K562 (cell line): ENCODE measurements around the gene MTMR12. TPM values are rescaled to one million over a fixed set of nuclear protein-coding genes. Genes with fewer than 3 reads are reported as not detected.

Source experiments
- CAMTA2 ChIP-seq: fragments of 250-450 bp; sonication (Bioruptor Pico); conservative IDR thresholded peaks from 2 replicates; pipeline ENCODE4 v1.5.1; 2022
- CTBP1 ChIP-seq: fragments of 450-650 bp; IDR thresholded peaks from 2 replicates; pipeline ENCODE4 v1.6.1; 2016; ENCODE audit warnings: borderline replicate concordance
- DACH1 ChIP-seq: fragments of 450-650 bp; IDR thresholded peaks from 2 replicates; pipeline ENCODE4 v1.6.1; 2018; ENCODE audit not compliant: partially characterized antibody
- ELF2 ChIP-seq: fragments of 250-450 bp; sonication (Bioruptor Pico); IDR thresholded peaks from 2 replicates; pipeline ENCODE4 v1.5.0; 2021; ENCODE audit warnings: mild to moderate bottlenecking
- HNRNPL ChIP-seq: fragments of 200-400 bp; formaldehyde crosslinking; IDR thresholded peaks from 2 replicates; pipeline ENCODE4 v1.6.1; 2017; ENCODE audit warnings: low read depth, mild to moderate bottlenecking, low read length
- ILK ChIP-seq: fragments of 450-650 bp; IDR thresholded peaks from 2 replicates; pipeline ENCODE4 v1.6.1; 2016; ENCODE audit warnings: missing genetic modification characterization, low read depth, mild to moderate bottlenecking, missing compliant biosample characterization, moderate library complexity, borderline replicate concordance
- MYC ChIP-seq, 2 experiments: fragments of 250-450 bp in 1 of 2; sonication (Bioruptor Pico) in 1 of 2; IDR thresholded peaks; 2 replicates each; pipeline versions ENCODE4 v1.5.1 to v1.6.1; 2012 to 2021; ENCODE audit warnings: low read depth in 2 of 2, borderline replicate concordance in 1 of 2, improper control_type of control experiment in 1 of 2, low read length in 1 of 2, mild to moderate bottlenecking in 1 of 2, moderate library complexity in 1 of 2
- PHF21A ChIP-seq: fragments of 450-650 bp; IDR thresholded peaks from 2 replicates; pipeline ENCODE4 v1.6.1; 2017; ENCODE audit warnings: low read depth, borderline replicate concordance
- RBFOX2 ChIP-seq: fragments of 200-400 bp; formaldehyde crosslinking; IDR thresholded peaks from 2 replicates; pipeline ENCODE4 v1.6.1; 2017; ENCODE audit warnings: low read depth, mild to moderate bottlenecking, low read length, moderate library complexity
- SIN3B ChIP-seq: fragments of 450-650 bp; IDR thresholded peaks from 2 replicates; pipeline ENCODE4 v1.6.1; 2017; ENCODE audit warnings: low read depth, mild to moderate bottlenecking, moderate library complexity
- TEAD4 ChIP-seq, 2 experiments: sonication (generic) in 1 of 2; formaldehyde crosslinking in 1 of 2; IDR thresholded peaks; 2 replicates each; pipeline versions ENCODE4 v1.6.1 to v1.8.0; 2012 to 2022; ENCODE audit warnings: borderline replicate concordance in 1 of 2, inconsistent platforms in 1 of 2, low read length in 1 of 2, mild to moderate bottlenecking in 1 of 2, missing genetic modification reagents in 1 of 2
- polyA plus RNA-seq, 8 experiments: library from polyadenylated mRNA; depleted of rRNA in 4 of 8; stranded (reverse) in 5 of 8; unstranded in 3 of 8; fragments of >200 nt; fragmentation: Nextera tagmentation in 2 of 8; fragmentation: Illumina TruSeq in 1 of 8; extraction: Ambion mirVana in 2 of 8; extraction: Trizol in 1 of 8; gene quantifications; 2 replicates each; pipeline versions ENCODE4 v1.2.1 to v1.2.3, GENCODE V29; 2011 to 2014; ENCODE audit warnings: inconsistent platforms in 1 of 8, missing spikeins in 1 of 8
- total RNA-seq, 7 experiments: library from RNA; depleted of rRNA in 6 of 7; stranded (reverse); fragments of >200 nt in 6 of 7; fragmentation: Illumina TruSeq in 2 of 7; extraction: Trizol in 2 of 7; gene quantifications; 2 replicates each; pipeline versions ENCODE4 v1.2.1 to v1.2.3, GENCODE V29; 2011 to 2021; ENCODE audit warnings: low replicate concordance in 1 of 7
- TF ChIP-seq, protein P1 (sequence below): fragments of 250-450 bp; sonication (Bioruptor Pico); IDR thresholded peaks from 2 replicates; pipeline ENCODE4 v1.5.0; 2021
- TF ChIP-seq, protein P2 (sequence below): sonication (generic); formaldehyde crosslinking; IDR thresholded peaks from 2 replicates; pipeline ENCODE4 v1.8.0; 2022; ENCODE audit warnings: mild to moderate bottlenecking, low read depth, missing genetic modification reagents
- TF ChIP-seq, protein P3 (sequence below): sonication (generic); formaldehyde crosslinking; IDR thresholded peaks from 2 replicates; pipeline ENCODE4 v1.8.1; 2023; ENCODE audit warnings: mild to moderate bottlenecking, missing genetic modification reagents

Gene MTMR12
- total and polyA plus RNA-seq, 9 of the 15 experiments (the other 6 are each of a cell fraction or from before 2014, with no cell fraction given) = 4.0 to 28.7 (median 17.1) TPM

DNA sequence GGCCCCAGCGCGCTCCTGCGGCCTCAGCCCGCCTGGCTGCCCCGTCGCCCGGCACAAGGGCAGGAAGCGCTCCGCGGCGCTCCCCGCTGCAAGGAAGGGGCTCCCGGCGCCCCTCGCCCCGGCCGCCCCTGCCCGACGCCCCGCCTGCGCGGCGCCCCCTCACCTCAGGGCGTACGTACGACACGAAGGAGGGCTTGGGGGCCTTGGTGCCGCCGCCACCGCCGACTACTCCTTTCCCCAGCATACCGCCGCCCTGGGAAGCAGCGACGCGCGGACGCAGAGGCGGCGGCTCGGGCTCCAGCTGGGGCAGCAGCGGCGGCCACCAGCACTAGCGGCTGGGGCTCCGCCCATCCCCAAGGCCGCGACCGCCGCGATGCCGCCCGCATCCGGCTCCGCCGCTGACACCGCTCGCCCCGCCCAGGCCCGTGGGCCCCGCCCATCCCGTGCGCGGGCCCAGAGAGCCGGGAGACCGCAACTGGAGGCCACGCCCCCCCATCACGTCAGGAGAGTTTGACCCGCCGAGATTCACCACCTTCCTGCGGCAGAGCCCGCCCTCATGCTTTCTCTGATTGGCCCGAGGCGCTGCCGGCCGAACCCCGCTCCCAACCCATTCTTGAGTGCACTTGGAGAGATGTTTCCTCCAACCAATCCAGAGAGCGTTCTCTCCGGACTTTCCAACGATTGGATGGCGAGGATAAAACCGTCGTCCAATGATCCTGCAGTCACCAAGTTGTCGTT lies at the start of gene MTMR12 (continued):
- TF ChIP-seq, protein P1, sequence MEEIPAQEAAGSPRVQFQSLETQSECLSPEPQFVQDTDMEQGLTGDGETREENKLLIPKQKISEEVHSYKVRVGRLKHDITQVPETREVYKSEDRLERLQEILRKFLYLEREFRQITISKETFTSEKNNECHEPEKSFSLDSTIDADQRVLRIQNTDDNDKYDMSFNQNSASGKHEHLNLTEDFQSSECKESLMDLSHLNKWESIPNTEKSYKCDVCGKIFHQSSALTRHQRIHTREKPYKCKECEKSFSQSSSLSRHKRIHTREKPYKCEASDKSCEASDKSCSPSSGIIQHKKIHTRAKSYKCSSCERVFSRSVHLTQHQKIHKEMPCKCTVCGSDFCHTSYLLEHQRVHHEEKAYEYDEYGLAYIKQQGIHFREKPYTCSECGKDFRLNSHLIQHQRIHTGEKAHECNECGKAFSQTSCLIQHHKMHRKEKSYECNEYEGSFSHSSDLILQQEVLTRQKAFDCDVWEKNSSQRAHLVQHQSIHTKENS (CRISPR knock-in tag) = no peak
- TF ChIP-seq PHF21A (peak; percentile 89), MYC (IDR thresholded peaks at IDR 0.05; ENCODE audit: low read depth, low read length) (0 out of 2 replicates have a peak, but pooled peaks have one; percentile 26), MYC (CRISPR knock-in tag; IDR thresholded peaks at IDR 0.05; ENCODE audit: borderline replicate concordance, low read depth) (no peak), DACH1 (peak; percentile 55), ILK (no peak), SIN3B (peak; percentile 71), TEAD4 (IDR thresholded peaks at IDR 0.05; ENCODE audit: low read length) (no peak), TEAD4 (CRISPR knock-in tag; IDR thresholded peaks at IDR 0.05; ENCODE audit: borderline replicate concordance) (0 out of 2 replicates have a peak, but pooled peaks have one; percentile 40), ELF2 (CRISPR knock-in tag) (no peak), CTBP1 (peak; percentile 95), RBFOX2 (peak; percentile 86), HNRNPL (0 out of 2 replicates have a peak, but pooled peaks have one; percentile 30), CAMTA2 (CRISPR knock-in tag) (0 out of 2 replicates have a peak, but pooled peaks have one; percentile 64)
- TF ChIP-seq, protein P2, sequence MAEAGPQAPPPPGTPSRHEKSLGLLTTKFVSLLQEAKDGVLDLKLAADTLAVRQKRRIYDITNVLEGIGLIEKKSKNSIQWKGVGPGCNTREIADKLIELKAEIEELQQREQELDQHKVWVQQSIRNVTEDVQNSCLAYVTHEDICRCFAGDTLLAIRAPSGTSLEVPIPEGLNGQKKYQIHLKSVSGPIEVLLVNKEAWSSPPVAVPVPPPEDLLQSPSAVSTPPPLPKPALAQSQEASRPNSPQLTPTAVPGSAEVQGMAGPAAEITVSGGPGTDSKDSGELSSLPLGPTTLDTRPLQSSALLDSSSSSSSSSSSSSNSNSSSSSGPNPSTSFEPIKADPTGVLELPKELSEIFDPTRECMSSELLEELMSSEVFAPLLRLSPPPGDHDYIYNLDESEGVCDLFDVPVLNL (CRISPR knock-in tag) = no peak
- TF ChIP-seq, protein P3, sequence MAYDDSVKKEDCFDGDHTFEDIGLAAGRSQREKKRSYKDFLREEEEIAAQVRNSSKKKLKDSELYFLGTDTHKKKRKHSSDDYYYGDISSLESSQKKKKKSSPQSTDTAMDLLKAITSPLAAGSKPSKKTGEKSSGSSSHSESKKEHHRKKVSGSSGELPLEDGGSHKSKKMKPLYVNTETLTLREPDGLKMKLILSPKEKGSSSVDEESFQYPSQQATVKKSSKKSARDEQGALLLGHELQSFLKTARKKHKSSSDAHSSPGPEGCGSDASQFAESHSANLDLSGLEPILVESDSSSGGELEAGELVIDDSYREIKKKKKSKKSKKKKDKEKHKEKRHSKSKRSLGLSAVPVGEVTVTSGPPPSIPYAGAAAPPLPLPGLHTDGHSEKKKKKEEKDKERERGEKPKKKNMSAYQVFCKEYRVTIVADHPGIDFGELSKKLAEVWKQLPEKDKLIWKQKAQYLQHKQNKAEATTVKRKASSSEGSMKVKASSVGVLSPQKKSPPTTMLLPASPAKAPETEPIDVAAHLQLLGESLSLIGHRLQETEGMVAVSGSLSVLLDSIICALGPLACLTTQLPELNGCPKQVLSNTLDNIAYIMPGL = no peak
